Panc1 (cell line): ENCODE measurements around the gene KIDINS220. TPM values are rescaled to one million over a fixed set of nuclear protein-coding genes. Genes with fewer than 3 reads are reported as not detected.

Experiments
- ATAC-seq: fragments of 200-7000 bp; cut with Tn5 transposase; 2 replicates; pipeline ENCODE4 v1.9.1; 2020; ENCODE audit warnings: mild to moderate bottlenecking, moderate library complexity
- BruUV-seq: library from RNA; stranded (reverse); fragments of 400-500 nt; replicated peaks from 2 replicates; lab custom pipeline; 2021; lab: Mats Ljungman, UMichigan
- CTCF ChIA-PET: fragments of 300-600 bp; sonication (Branson Sonifier 250); formaldehyde crosslinking; loops from one replicate; lab custom pipeline; 2022; ENCODE audit warnings: antibody characterized with exemption; lab: Charles Lee
- POLR2A ChIA-PET: fragments of 300-600 bp; sonication (Branson Sonifier 250); formaldehyde crosslinking; loops from one replicate; lab custom pipeline; 2022; ENCODE audit warnings: antibody characterized with exemption; lab: Charles Lee
- DNase-seq: peaks from one replicate; pipeline ENCODE4 v3.0.0-alpha.2; 2010; ENCODE audit warnings: low read depth, low spot score
- H3K27ac ChIP-seq: 2 replicates; pipeline ENCODE4 v1.5.1; 2011; ENCODE audit warnings: mild to moderate bottlenecking, low read length, inconsistent platforms
- H3K27me3 ChIP-seq: fragments of 200-500 bp; sonication (Bioruptor generic); 2 replicates; pipeline ENCODE4 v1.6.0; 2014; ENCODE audit warnings: low read length, inconsistent platforms; ENCODE audit not compliant: control insufficient read depth, insufficient read depth
- H3K36me3 ChIP-seq: fragments of 200-500 bp; sonication (Bioruptor generic); 2 replicates; pipeline ENCODE4 v1.5.1; 2014; ENCODE audit warnings: inconsistent platforms, mild to moderate bottlenecking, low read length, moderate library complexity; ENCODE audit not compliant: control insufficient read depth, insufficient read depth
- H3K4me1 ChIP-seq: 2 replicates; pipeline ENCODE4 v1.5.1; 2011; ENCODE audit warnings: inconsistent platforms, mild to moderate bottlenecking, low read length, moderate library complexity; ENCODE audit not compliant: control insufficient read depth, insufficient read depth
- H3K4me3 ChIP-seq, 2 experiments: 2 replicates each; pipeline ENCODE4 v1.5.1; 2011 to 2012; ENCODE audit warnings: low read depth in 2 of 2, low read length in 2 of 2, mild to moderate bottlenecking in 2 of 2, inconsistent platforms in 1 of 2, moderate library complexity in 1 of 2
- H3K9me3 ChIP-seq: fragments of 200-500 bp; sonication (Bioruptor generic); 2 replicates; pipeline ENCODE4 v1.5.1; 2014; ENCODE audit warnings: low read depth, mild to moderate bottlenecking, inconsistent platforms, low read length, moderate library complexity; ENCODE audit not compliant: control insufficient read depth, insufficient read depth
- POLR2AphosphoS5 ChIP-seq: IDR thresholded peaks from 2 replicates; pipeline ENCODE4 v1.6.1; 2012; ENCODE audit warnings: mild to moderate bottlenecking, low read depth, low read length, moderate library complexity
- SIN3A ChIP-seq: IDR thresholded peaks from 2 replicates; pipeline ENCODE4 v1.6.1; 2012; ENCODE audit warnings: low read depth, mild to moderate bottlenecking, low read length, moderate library complexity, borderline replicate concordance; ENCODE audit not compliant: insufficient read depth
- TCF7L2 ChIP-seq: IDR thresholded peaks from 2 replicates; pipeline ENCODE4 v1.6.1; 2011; ENCODE audit warnings: mild to moderate bottlenecking, low read depth, low read length, inconsistent platforms
- in situ Hi-C: cut with HindIII; loops from 2 replicates; pipeline ENCODE4 v1.10.0; 2016; ENCODE audit warnings: low sequenced_read_pairs, low pct_unique_long_range_greater_than_20kb
- intact Hi-C: fragments of 100-400 bp; cut with micrococcal nuclease; formaldehyde crosslinking; loops from one replicate; pipeline ENCODE4 v1.10.0; 2022; ENCODE audit not compliant: unreplicated experiment
- total RNA-seq: library from RNA; stranded (reverse); gene quantifications from one replicate; pipeline ENCODE4 v1.2.1, GENCODE V29; 2021; ENCODE audit not compliant: unreplicated experiment
- TF ChIP-seq, protein P1 (sequence below), 2 experiments: IDR thresholded peaks; 2 replicates each; pipeline ENCODE4 v1.6.1; 2011 to 2012; ENCODE audit warnings: low read depth in 2 of 2, control low read depth in 1 of 2, low read length in 1 of 2, mild to moderate bottlenecking in 1 of 2, moderate library complexity in 1 of 2; ENCODE audit not compliant: insufficient read depth in 1 of 2
- TF ChIP-seq, protein P2 (sequence below): fragments of 450-650 bp; IDR thresholded peaks from 2 replicates; pipeline ENCODE4 v1.5.1; 2017; ENCODE audit warnings: mild to moderate bottlenecking

KIDINS220 gene
- total RNA-seq, 1 experiment from 2014 or later, result 39.3 TPM

DNA sequence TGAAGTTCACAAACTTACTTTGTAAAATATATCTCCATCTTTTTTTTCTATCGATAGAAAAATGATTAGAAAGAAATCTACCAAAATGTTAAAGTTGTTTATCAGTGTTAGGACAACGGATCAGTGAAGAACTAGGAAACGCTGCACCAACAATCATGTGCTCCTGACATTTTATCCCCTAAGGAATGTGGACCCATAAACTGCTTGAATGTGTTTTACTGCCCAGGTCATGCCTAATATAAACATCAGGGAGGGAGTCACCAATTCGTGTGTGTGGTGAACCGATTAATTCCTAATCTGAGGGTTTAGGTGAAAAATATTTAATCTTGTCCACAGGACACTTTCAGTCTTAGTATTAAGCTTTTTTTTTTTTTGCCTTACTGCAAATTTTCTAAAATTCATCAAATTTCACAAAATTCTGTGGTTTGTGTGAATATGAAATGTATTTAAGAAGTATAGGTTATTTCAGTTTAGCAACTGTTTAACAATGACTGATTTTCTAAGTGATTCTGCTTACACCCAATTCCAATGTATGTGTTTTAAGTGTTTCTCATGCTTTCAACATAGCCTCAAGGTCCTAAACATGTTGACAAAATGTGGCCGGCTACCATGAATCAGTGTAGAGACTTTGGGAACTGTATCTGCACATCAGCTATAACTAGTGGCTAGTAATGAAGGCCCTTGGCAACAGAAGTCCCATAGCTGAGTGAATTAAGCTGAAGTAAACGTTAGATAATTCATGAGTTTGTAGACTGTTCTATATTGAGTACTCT lies 11.1 kb upstream of the KIDINS220 start:
- H3K27me3 ChIP-seq, result no peaks in the 10 kb centered on the region
- no TSS peak for BruUV-seq
- ChIA-PET POLR2A (no interaction called here), CTCF (no interaction called here)
- ATAC-seq (no peak), DNase-seq (no peak)
- no peak for TF ChIP-seq SIN3A
- TF ChIP-seq, protein P1, sequence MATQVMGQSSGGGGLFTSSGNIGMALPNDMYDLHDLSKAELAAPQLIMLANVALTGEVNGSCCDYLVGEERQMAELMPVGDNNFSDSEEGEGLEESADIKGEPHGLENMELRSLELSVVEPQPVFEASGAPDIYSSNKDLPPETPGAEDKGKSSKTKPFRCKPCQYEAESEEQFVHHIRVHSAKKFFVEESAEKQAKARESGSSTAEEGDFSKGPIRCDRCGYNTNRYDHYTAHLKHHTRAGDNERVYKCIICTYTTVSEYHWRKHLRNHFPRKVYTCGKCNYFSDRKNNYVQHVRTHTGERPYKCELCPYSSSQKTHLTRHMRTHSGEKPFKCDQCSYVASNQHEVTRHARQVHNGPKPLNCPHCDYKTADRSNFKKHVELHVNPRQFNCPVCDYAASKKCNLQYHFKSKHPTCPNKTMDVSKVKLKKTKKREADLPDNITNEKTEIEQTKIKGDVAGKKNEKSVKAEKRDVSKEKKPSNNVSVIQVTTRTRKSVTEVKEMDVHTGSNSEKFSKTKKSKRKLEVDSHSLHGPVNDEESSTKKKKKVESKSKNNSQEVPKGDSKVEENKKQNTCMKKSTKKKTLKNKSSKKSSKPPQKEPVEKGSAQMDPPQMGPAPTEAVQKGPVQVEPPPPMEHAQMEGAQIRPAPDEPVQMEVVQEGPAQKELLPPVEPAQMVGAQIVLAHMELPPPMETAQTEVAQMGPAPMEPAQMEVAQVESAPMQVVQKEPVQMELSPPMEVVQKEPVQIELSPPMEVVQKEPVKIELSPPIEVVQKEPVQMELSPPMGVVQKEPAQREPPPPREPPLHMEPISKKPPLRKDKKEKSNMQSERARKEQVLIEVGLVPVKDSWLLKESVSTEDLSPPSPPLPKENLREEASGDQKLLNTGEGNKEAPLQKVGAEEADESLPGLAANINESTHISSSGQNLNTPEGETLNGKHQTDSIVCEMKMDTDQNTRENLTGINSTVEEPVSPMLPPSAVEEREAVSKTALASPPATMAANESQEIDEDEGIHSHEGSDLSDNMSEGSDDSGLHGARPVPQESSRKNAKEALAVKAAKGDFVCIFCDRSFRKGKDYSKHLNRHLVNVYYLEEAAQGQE (IDR thresholded peaks at IDR 0.05; ENCODE audit: insufficient read depth in 1 of 2, low read depth in 2 of 2, low read length in 1 of 2), result no peak
- TF ChIP-seq TCF7L2, result no peak
- no peaks in the 10 kb centered on the region for H3K4me1 ChIP-seq
- H3K4me3 ChIP-seq, result no peak overlapping the region
- H3K9me3 ChIP-seq, result no peaks in the 10 kb centered on the region
- H3K36me3 ChIP-seq, result no peaks in the 10 kb centered on the region
- intact Hi-C loops, result no loop called here
- in situ Hi-C loops, result no loop called here
- no peak overlapping the region for H3K27ac ChIP-seq

DNA sequence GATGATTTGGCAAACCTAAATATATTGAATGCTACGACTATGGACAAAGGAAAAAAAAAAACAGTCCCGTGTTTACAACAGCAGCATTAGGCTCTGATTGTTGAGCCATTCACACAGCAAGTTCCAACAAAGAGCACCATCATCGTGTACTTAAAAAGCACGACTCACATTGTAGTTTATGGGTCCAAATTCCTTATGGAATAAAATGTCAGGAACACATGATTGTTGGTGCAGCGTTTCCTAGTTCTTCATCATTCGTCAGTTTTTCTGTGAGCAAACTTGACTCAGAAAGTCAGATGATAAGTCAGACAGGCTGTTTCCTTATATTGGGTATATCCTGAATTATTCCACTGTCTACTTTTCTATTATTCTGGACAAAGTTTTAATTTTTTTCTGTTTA lies 10.0 kb upstream of the KIDINS220 start:
- BruUV-seq, result no TSS peak
- intact Hi-C loops, result no loop called here
- DNase-seq, result no peak
- in situ Hi-C loops, result no loop called here
- H3K9me3 ChIP-seq, result no peaks in the 10 kb centered on the region
- ChIA-PET CTCF (no interaction called here), POLR2A (no interaction called here)
- no peak overlapping the region for H3K4me3 ChIP-seq
- no peak for ATAC-seq
- H3K36me3 ChIP-seq, result no peaks in the 10 kb centered on the region
- H3K4me1 ChIP-seq, result no peaks in the 10 kb centered on the region
- H3K27ac ChIP-seq, result no peak overlapping the region
- no peak for TF ChIP-seq POLR2AphosphoS5
- no peaks in the 10 kb centered on the region for H3K27me3 ChIP-seq

DNA sequence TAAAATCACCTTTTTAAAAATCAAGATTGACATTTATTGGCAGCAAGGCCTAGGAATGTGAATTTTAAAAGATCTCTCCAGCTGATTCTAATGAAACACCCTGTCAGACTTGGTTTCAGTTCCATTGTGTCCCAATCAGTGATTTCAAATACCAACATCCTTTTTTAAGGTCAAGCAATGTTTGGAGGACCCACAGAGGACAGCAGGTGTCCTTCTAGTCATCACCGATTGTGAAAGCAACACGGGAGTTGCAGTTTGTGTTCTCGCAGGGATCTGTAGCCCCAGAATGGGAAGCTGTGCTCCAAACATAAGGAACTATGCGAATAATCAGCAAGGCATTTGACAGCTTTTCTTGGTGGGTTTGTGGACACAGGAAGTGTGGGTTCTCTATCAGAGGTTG lies 4.5 kb upstream of the KIDINS220 start:
- TF ChIP-seq TCF7L2, result no peak
- TF ChIP-seq SIN3A, result no peak
- TF ChIP-seq POLR2AphosphoS5, result no peak
- TF ChIP-seq, protein P2, sequence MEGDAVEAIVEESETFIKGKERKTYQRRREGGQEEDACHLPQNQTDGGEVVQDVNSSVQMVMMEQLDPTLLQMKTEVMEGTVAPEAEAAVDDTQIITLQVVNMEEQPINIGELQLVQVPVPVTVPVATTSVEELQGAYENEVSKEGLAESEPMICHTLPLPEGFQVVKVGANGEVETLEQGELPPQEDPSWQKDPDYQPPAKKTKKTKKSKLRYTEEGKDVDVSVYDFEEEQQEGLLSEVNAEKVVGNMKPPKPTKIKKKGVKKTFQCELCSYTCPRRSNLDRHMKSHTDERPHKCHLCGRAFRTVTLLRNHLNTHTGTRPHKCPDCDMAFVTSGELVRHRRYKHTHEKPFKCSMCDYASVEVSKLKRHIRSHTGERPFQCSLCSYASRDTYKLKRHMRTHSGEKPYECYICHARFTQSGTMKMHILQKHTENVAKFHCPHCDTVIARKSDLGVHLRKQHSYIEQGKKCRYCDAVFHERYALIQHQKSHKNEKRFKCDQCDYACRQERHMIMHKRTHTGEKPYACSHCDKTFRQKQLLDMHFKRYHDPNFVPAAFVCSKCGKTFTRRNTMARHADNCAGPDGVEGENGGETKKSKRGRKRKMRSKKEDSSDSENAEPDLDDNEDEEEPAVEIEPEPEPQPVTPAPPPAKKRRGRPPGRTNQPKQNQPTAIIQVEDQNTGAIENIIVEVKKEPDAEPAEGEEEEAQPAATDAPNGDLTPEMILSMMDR, result no peak
- TF ChIP-seq, protein P1 (IDR thresholded peaks at IDR 0.05; ENCODE audit: insufficient read depth in 1 of 2, low read depth in 2 of 2, low read length in 1 of 2), result no peak
- in situ Hi-C loops (no loop called here), intact Hi-C loops (no loop called here)
- POLR2A ChIA-PET, result interaction anchor here (0.5 kb wide), 1 partner anchor 117 kb away, joined by 3 read pairs; no protein-coding TSS in a partner anchor
- CTCF ChIA-PET, result no interaction called here
- ATAC-seq (no peak), DNase-seq (no peak)
- BruUV-seq, result no TSS peak
- H3K9me3 ChIP-seq, result no peaks in the 10 kb centered on the region
- no peak overlapping the region for H3K4me3 ChIP-seq
- H3K36me3 ChIP-seq, result no peaks in the 10 kb centered on the region
- no peaks in the 10 kb centered on the region for H3K27me3 ChIP-seq
- H3K27ac ChIP-seq, result no peak overlapping the region
- H3K4me1 ChIP-seq, result peaks cover 4% of the 10 kb centered on the region; the same call in 1 of the 2 replicates
